Measurements from ENCODE around the gene CUL9. TPM values are rescaled to one million over a fixed set of nuclear protein-coding genes. Genes with fewer than 3 reads are reported as not detected.

Gene CUL9
- total RNA-seq, 1 donor from 2014 or later, result 11.1 TPM

- peaks cover 3% of the 10 kb centered on the region for H3K4me1 Mint-ChIP-seq (ENCODE audit: low read depth, unreplicated experiment)
- FAIRE-seq, result no peak
- H4K20me1 ChIP-seq (ENCODE audit: insufficient read depth, low read length), result no peaks in the 10 kb centered on the region
These were observed 80.9 kb downstream of the CUL9 start for GRCh38 chr6:43262780-43263313.

GRCh38 chr6:43263314-43264178 is 81.5 kb downstream of the CUL9 start:
- no peak overlapping the region for H3K27ac ChIP-seq (ENCODE audit: low read depth, low read length)
- H3K27ac Mint-ChIP-seq (ENCODE audit: unreplicated experiment), result no peak overlapping the region
- no peak overlapping the region for H3K4me3 Mint-ChIP-seq (ENCODE audit: unreplicated experiment)
- no peaks in the 10 kb centered on the region for H3K36me3 ChIP-seq (ENCODE audit: insufficient read depth, low read length)
- no peak overlapping the region for H3K9ac ChIP-seq (ENCODE audit: low read length)
- H3K9me3 ChIP-seq (ENCODE audit: insufficient read depth, low read depth, low read length), result no peaks in the 10 kb centered on the region
- H3K4me1 ChIP-seq (ENCODE audit: insufficient read depth, low read length), result no peaks in the 10 kb centered on the region
- H4K20me1 ChIP-seq (ENCODE audit: insufficient read depth, low read length), result no peaks in the 10 kb centered on the region
- H2AFZ ChIP-seq (ENCODE audit: low read depth, low read length), result no peak overlapping the region
- no peaks in the 10 kb centered on the region for H3K79me2 ChIP-seq (ENCODE audit: insufficient read depth, low read length)
- H3K27me3 ChIP-seq (ENCODE audit: insufficient read depth, low read length), result peaks cover 12% of the 10 kb centered on the region
- peaks cover 45% of the 10 kb centered on the region for H3K27me3 Mint-ChIP-seq (ENCODE audit: low read depth, unreplicated experiment)
- TF ChIP-seq CTCF (IDR thresholded peaks at IDR 0.05; ENCODE audit: insufficient read depth, low read depth, low read length) (peak; percentile 63), EZH2 (IDR thresholded peaks at IDR 0.05; ENCODE audit: insufficient read depth, low read length) (no peak)
- peak; percentile 33 for DNase-seq (ENCODE audit: low read depth)
- no peak overlapping the region for H3K4me3 ChIP-seq (ENCODE audit: insufficient read depth, low read depth, low read length)
- no peak overlapping the region for H3K4me2 ChIP-seq (ENCODE audit: low read length)
- H3K4me1 Mint-ChIP-seq (ENCODE audit: low read depth, unreplicated experiment), result peaks cover 5% of the 10 kb centered on the region
- H3K9me3 Mint-ChIP-seq (ENCODE audit: unreplicated experiment), result peaks cover 1% of the 10 kb centered on the region
- no peaks in the 10 kb centered on the region for H3K36me3 Mint-ChIP-seq (ENCODE audit: low read depth, unreplicated experiment)
- FAIRE-seq, result no peak

More at GRCh38 chr6:43262780-43263313, 80.9 kb downstream of the CUL9 start:
- Histone ChIP-seq H3K4me3 (ENCODE audit: insufficient read depth, low read depth, low read length) (no peak overlapping the region), H3K79me2 (ENCODE audit: insufficient read depth, low read length) (no peaks in the 10 kb centered on the region), H2AFZ (ENCODE audit: low read depth, low read length) (no peak overlapping the region), H3K27ac (ENCODE audit: low read depth, low read length) (no peak overlapping the region), H3K36me3 (ENCODE audit: insufficient read depth, low read length) (no peaks in the 10 kb centered on the region), H3K27me3 (ENCODE audit: insufficient read depth, low read length) (peaks cover 6% of the 10 kb centered on the region), H3K9ac (ENCODE audit: low read length) (no peak overlapping the region), H3K4me2 (ENCODE audit: low read length) (no peak overlapping the region), H3K4me1 (ENCODE audit: insufficient read depth, low read length) (no peaks in the 10 kb centered on the region), H3K9me3 (ENCODE audit: insufficient read depth, low read depth, low read length) (no peaks in the 10 kb centered on the region)
- Mint-ChIP-seq H3K36me3 (ENCODE audit: low read depth, unreplicated experiment) (no peaks in the 10 kb centered on the region), H3K9me3 (ENCODE audit: unreplicated experiment) (peaks cover 3% of the 10 kb centered on the region), H3K4me3 (ENCODE audit: unreplicated experiment) (no peak overlapping the region), H3K27me3 (ENCODE audit: low read depth, unreplicated experiment) (peaks cover 43% of the 10 kb centered on the region), H3K27ac (ENCODE audit: unreplicated experiment) (no peak overlapping the region)
- DNase-seq (ENCODE audit: low read depth), result no peak
- TF ChIP-seq CTCF (IDR thresholded peaks at IDR 0.05; ENCODE audit: insufficient read depth, low read depth, low read length) (no peak), EZH2 (IDR thresholded peaks at IDR 0.05; ENCODE audit: insufficient read depth, low read length) (no peak)

All from astrocyte (in vitro differentiated cells and primary cell).